K562 (cell line): ENCODE measurements around the gene TULP1. TPM values are rescaled to one million over a fixed set of nuclear protein-coding genes. Genes with fewer than 3 reads are reported as not detected.

ENCODE experiments used
- FOXA3 ChIP-seq, 2 experiments: fragments of 450-650 bp in 1 of 2; sonication (generic) in 1 of 2; formaldehyde crosslinking; IDR thresholded peaks in 1 of 2; conservative IDR thresholded peaks in 1 of 2; 2 replicates each; pipeline versions ENCODE4 v1.4.0 to v1.8.0; 2020 to 2022; ENCODE audit warnings: mild to moderate bottlenecking in 2 of 2, missing genetic modification reagents in 1 of 2
- NCOA6 ChIP-seq: fragments of 450-650 bp; IDR thresholded peaks from 2 replicates; pipeline ENCODE4 v1.6.1; 2017; ENCODE audit warnings: mild to moderate bottlenecking
- SREBF1 ChIP-seq: fragments of 150-350 bp; IDR thresholded peaks from 2 replicates; pipeline ENCODE4 v1.6.1; 2014; ENCODE audit warnings: antibody characterized with exemption, low read depth, low read length, borderline replicate concordance
- SRSF3 ChIP-seq: fragments of 200-400 bp; formaldehyde crosslinking; IDR thresholded peaks from 2 replicates; pipeline ENCODE4 v1.6.1; 2016; ENCODE audit warnings: mild to moderate bottlenecking, low read length, moderate library complexity; ENCODE audit not compliant: insufficient read depth
- ZNF23 ChIP-seq: fragments of 250-450 bp; sonication (Bioruptor Pico); IDR thresholded peaks from 2 replicates; pipeline ENCODE4 v1.4.0; 2020; ENCODE audit warnings: mild to moderate bottlenecking
- ZNF274 ChIP-seq: IDR thresholded peaks from 2 replicates; pipeline ENCODE4 v1.6.1; 2011; ENCODE audit warnings: low read depth, mild to moderate bottlenecking, low read length, moderate library complexity, borderline replicate concordance
- ZNF324 ChIP-seq: fragments of 250-450 bp; sonication (Bioruptor Pico); IDR thresholded peaks from 2 replicates; pipeline ENCODE4 v1.4.0; 2020; ENCODE audit warnings: mild to moderate bottlenecking
- ZNF41 ChIP-seq: fragments of 250-450 bp; sonication (Bioruptor Pico); conservative IDR thresholded peaks from 2 replicates; pipeline ENCODE4 v1.4.0; 2020; ENCODE audit warnings: mild to moderate bottlenecking
- ZNF75A ChIP-seq: fragments of 450-650 bp; formaldehyde crosslinking; IDR thresholded peaks from 2 replicates; pipeline ENCODE4 v1.4.0; 2020; ENCODE audit warnings: mild to moderate bottlenecking
- ZNF79 ChIP-seq: fragments of 250-450 bp; sonication (Bioruptor Pico); IDR thresholded peaks from 2 replicates; pipeline ENCODE4 v1.4.0; 2020; ENCODE audit warnings: low read depth, mild to moderate bottlenecking, moderate library complexity
- polyA plus RNA-seq, 8 experiments: library from polyadenylated mRNA; depleted of rRNA in 4 of 8; stranded (reverse) in 5 of 8; unstranded in 3 of 8; fragments of >200 nt; fragmentation: Nextera tagmentation in 2 of 8; fragmentation: Illumina TruSeq in 1 of 8; extraction: Ambion mirVana in 2 of 8; extraction: Trizol in 1 of 8; gene quantifications; 2 replicates each; pipeline versions ENCODE4 v1.2.1 to v1.2.3, GENCODE V29; 2011 to 2014; ENCODE audit warnings: inconsistent platforms in 1 of 8, missing spikeins in 1 of 8
- total RNA-seq, 7 experiments: library from RNA; depleted of rRNA in 6 of 7; stranded (reverse); fragments of >200 nt in 6 of 7; fragmentation: Illumina TruSeq in 2 of 7; extraction: Trizol in 2 of 7; gene quantifications; 2 replicates each; pipeline versions ENCODE4 v1.2.1 to v1.2.3, GENCODE V29; 2011 to 2021; ENCODE audit warnings: low replicate concordance in 1 of 7
- TF ChIP-seq, protein P1 (sequence below): sonication (generic); formaldehyde crosslinking; IDR thresholded peaks from 2 replicates; pipeline ENCODE4 v1.8.0; 2022; ENCODE audit warnings: missing genetic modification reagents, mild to moderate bottlenecking, borderline replicate concordance
- TF ChIP-seq, protein P2 (sequence below): fragments of 250-450 bp; sonication (Bioruptor Pico); IDR thresholded peaks from 2 replicates; pipeline ENCODE4 v1.8.0; 2022; ENCODE audit warnings: moderate library complexity, mild to moderate bottlenecking, inconsistent platforms
- TF ChIP-seq, protein P3 (sequence below), 2 experiments: fragments of 450-650 bp in 1 of 2; sonication (generic) in 1 of 2; formaldehyde crosslinking; conservative IDR thresholded peaks; 2 replicates each; pipeline versions ENCODE4 v1.4.0 to v1.8.1; 2020 to 2022; ENCODE audit warnings: mild to moderate bottlenecking in 1 of 2, missing genetic modification reagents in 1 of 2
- TF ChIP-seq, protein P4 (sequence below): fragments of 250-450 bp; sonication (Bioruptor Pico); IDR thresholded peaks from 2 replicates; pipeline ENCODE4 v1.4.0; 2020
- TF ChIP-seq, protein P5 (sequence below): fragments of 250-450 bp; sonication (Bioruptor Pico); IDR thresholded peaks from 2 replicates; pipeline ENCODE4 v1.4.0; 2020

The TULP1 gene
- total and polyA plus RNA-seq, 9 of the 15 experiments (the other 6 are each of a cell fraction or from before 2014, with no cell fraction given) = 0.06 to 0.17 (median 0.09) TPM; not detected in 6

DNA sequence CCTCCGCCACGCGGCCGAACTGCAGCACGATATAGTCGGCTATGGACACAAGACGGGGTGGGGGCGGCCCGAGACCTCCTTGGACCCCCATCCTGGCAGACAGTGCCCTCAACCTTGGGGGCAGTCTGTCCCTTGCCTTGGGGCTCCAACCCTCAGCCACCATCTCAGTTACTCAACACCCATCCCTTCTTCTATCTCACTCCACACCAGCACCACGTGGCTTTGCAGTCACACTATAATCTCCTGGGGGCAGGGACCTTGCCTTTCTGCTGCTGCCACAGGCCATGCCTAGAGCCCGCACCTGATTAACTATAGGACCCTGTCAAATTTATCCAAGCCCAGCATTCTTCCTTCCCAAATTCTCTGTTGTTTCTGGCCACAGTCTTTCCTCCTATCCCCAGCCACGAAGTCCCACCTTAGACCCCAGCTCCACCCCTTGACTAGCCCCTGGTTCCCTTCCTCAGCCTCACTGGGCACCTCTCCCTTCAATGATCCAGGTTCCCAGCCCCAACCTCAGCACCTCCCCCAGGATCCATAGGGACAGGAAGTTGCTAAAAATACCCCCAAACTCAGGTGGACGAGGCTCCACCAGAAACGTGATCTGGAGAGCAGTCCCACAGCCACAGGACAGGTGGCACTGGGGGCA lies 14.2 kb downstream of the TULP1 start (continued):
- TF ChIP-seq ZNF75A (CRISPR knock-in tag) (no peak), ZNF41 (CRISPR knock-in tag) (no peak), ZNF79 (no peak), ZNF324 (CRISPR knock-in tag) (no peak), SRSF3 (no peak), ZNF23 (no peak), SREBF1 (no peak), NCOA6 (no peak), ZNF274 (no peak), FOXA3 (CRISPR knock-in tag; conservative IDR thresholded peaks at IDR 0.05 in 1 of 2, IDR thresholded peaks at IDR 0.05 in 1 of 2) (peak in 1 of 2 experiments; percentile 63; a peak in 1 of 4 replicates)
- TF ChIP-seq, protein P1, sequence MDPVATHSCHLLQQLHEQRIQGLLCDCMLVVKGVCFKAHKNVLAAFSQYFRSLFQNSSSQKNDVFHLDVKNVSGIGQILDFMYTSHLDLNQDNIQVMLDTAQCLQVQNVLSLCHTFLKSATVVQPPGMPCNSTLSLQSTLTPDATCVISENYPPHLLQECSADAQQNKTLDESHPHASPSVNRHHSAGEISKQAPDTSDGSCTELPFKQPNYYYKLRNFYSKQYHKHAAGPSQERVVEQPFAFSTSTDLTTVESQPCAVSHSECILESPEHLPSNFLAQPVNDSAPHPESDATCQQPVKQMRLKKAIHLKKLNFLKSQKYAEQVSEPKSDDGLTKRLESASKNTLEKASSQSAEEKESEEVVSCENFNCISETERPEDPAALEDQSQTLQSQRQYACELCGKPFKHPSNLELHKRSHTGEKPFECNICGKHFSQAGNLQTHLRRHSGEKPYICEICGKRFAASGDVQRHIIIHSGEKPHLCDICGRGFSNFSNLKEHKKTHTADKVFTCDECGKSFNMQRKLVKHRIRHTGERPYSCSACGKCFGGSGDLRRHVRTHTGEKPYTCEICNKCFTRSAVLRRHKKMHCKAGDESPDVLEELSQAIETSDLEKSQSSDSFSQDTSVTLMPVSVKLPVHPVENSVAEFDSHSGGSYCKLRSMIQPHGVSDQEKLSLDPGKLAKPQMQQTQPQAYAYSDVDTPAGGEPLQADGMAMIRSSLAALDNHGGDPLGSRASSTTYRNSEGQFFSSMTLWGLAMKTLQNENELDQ = no peak
- TF ChIP-seq, protein P2, sequence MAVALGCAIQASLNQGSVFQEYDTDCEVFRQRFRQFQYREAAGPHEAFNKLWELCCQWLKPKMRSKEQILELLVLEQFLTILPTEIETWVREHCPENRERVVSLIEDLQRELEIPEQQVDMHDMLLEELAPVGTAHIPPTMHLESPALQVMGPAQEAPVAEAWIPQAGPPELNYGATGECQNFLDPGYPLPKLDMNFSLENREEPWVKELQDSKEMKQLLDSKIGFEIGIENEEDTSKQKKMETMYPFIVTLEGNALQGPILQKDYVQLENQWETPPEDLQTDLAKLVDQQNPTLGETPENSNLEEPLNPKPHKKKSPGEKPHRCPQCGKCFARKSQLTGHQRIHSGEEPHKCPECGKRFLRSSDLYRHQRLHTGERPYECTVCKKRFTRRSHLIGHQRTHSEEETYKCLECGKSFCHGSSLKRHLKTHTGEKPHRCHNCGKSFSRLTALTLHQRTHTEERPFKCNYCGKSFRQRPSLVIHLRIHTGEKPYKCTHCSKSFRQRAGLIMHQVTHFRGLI (CRISPR knock-in tag) = no peak
- TF ChIP-seq, protein P3, sequence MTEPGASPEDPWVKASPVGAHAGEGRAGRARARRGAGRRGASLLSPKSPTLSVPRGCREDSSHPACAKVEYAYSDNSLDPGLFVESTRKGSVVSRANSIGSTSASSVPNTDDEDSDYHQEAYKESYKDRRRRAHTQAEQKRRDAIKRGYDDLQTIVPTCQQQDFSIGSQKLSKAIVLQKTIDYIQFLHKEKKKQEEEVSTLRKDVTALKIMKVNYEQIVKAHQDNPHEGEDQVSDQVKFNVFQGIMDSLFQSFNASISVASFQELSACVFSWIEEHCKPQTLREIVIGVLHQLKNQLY (CRISPR knock-in tag; conservative IDR thresholded peaks at IDR 0.05) = 0 out of 4 replicates have a peak, but pooled peaks of 1 of the 2 experiments have one; percentile 25
- TF ChIP-seq, protein P4, sequence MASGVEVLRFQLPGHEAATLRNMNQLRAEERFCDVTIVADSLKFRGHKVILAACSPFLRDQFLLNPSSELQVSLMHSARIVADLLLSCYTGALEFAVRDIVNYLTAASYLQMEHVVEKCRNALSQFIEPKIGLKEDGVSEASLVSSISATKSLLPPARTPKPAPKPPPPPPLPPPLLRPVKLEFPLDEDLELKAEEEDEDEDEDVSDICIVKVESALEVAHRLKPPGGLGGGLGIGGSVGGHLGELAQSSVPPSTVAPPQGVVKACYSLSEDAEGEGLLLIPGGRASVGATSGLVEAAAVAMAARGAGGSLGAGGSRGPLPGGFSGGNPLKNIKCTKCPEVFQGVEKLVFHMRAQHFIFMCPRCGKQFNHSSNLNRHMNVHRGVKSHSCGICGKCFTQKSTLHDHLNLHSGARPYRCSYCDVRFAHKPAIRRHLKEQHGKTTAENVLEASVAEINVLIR (CRISPR knock-in tag) = no peak
- TF ChIP-seq, protein P5, sequence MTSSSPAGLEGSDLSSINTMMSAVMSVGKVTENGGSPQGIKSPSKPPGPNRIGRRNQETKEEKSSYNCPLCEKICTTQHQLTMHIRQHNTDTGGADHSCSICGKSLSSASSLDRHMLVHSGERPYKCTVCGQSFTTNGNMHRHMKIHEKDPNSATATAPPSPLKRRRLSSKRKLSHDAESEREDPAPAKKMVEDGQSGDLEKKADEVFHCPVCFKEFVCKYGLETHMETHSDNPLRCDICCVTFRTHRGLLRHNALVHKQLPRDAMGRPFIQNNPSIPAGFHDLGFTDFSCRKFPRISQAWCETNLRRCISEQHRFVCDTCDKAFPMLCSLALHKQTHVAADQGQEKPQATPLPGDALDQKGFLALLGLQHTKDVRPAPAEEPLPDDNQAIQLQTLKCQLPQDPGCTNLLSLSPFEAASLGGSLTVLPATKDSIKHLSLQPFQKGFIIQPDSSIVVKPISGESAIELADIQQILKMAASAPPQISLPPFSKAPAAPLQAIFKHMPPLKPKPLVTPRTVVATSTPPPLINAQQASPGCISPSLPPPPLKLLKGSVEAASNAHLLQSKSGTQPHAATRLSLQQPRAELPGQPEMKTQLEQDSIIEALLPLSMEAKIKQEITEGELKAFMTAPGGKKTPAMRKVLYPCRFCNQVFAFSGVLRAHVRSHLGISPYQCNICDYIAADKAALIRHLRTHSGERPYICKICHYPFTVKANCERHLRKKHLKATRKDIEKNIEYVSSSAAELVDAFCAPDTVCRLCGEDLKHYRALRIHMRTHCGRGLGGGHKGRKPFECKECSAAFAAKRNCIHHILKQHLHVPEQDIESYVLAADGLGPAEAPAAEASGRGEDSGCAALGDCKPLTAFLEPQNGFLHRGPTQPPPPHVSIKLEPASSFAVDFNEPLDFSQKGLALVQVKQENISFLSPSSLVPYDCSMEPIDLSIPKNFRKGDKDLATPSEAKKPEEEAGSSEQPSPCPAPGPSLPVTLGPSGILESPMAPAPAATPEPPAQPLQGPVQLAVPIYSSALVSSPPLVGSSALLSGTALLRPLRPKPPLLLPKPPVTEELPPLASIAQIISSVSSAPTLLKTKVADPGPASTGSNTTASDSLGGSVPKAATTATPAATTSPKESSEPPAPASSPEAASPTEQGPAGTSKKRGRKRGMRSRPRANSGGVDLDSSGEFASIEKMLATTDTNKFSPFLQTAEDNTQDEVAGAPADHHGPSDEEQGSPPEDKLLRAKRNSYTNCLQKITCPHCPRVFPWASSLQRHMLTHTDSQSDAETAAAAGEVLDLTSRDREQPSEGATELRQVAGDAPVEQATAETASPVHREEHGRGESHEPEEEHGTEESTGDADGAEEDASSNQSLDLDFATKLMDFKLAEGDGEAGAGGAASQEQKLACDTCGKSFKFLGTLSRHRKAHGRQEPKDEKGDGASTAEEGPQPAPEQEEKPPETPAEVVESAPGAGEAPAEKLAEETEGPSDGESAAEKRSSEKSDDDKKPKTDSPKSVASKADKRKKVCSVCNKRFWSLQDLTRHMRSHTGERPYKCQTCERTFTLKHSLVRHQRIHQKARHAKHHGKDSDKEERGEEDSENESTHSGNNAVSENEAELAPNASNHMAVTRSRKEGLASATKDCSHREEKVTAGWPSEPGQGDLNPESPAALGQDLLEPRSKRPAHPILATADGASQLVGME (CRISPR knock-in tag) = no peak
